GM23248 (cell line): Measurements from ENCODE around the gene MDK. TPM values are rescaled to one million over a fixed set of nuclear protein-coding genes. Genes with fewer than 3 reads are reported as not detected.

Experiments
- DNase-seq: peaks from one replicate; pipeline ENCODE4 v3.0.0-alpha.2; 2015
- H2AFZ ChIP-seq: fragments of 200-600 bp; sonication (generic); 2 replicates; pipeline ENCODE4 v1.6.1; 2016; ENCODE audit warnings: antibody characterized with exemption
- H3F3A ChIP-seq: fragments of 200-600 bp; sonication (generic); 2 replicates; pipeline ENCODE4 v1.6.1; 2016; ENCODE audit warnings: mild to moderate bottlenecking, antibody characterized with exemption, mixed run types; ENCODE audit not compliant: insufficient read depth
- H3K27ac ChIP-seq: fragments of 200-600 bp; sonication (generic); 2 replicates; pipeline ENCODE4 v1.5.1; 2016; ENCODE audit warnings: mild to moderate bottlenecking
- H3K27me3 ChIP-seq: fragments of 200-600 bp; sonication (generic); replicated peaks from 2 replicates; pipeline ENCODE4 v1.6.1; 2016; ENCODE audit warnings: mild to moderate bottlenecking; ENCODE audit not compliant: insufficient read depth
- H3K36me3 ChIP-seq: fragments of 200-600 bp; sonication (generic); 2 replicates; pipeline ENCODE4 v1.6.1; 2016; ENCODE audit warnings: low read depth, mild to moderate bottlenecking
- H3K4me1 ChIP-seq: fragments of 200-600 bp; sonication (generic); 2 replicates; pipeline ENCODE4 v1.6.1; 2016; ENCODE audit warnings: mild to moderate bottlenecking; ENCODE audit not compliant: insufficient read depth
- H3K4me2 ChIP-seq: fragments of 200-600 bp; sonication (generic); one replicate; pipeline ENCODE4 v1.6.1; 2016; ENCODE audit warnings: mild to moderate bottlenecking; ENCODE audit not compliant: unreplicated experiment
- H3K4me3 ChIP-seq: fragments of 200-600 bp; sonication (generic); 2 replicates; pipeline ENCODE4 v1.5.1; 2016; ENCODE audit warnings: mild to moderate bottlenecking
- H3K79me2 ChIP-seq: fragments of 200-600 bp; sonication (generic); 2 replicates; pipeline ENCODE4 v1.6.1; 2016; ENCODE audit warnings: mild to moderate bottlenecking; ENCODE audit not compliant: insufficient read depth
- H3K9ac ChIP-seq: fragments of 200-600 bp; sonication (generic); 2 replicates; pipeline ENCODE4 v1.6.1; 2016; ENCODE audit warnings: mild to moderate bottlenecking
- H3K9me2 ChIP-seq: fragments of 200-600 bp; sonication (generic); 2 replicates; pipeline ENCODE4 v1.6.1; 2016; ENCODE audit warnings: mixed run types, mild to moderate bottlenecking, moderate library complexity; ENCODE audit not compliant: insufficient read depth
- H3K9me3 ChIP-seq: fragments of 200-600 bp; sonication (generic); one replicate; pipeline ENCODE4 v1.6.1; 2017; ENCODE audit warnings: low read depth
- H4K20me1 ChIP-seq: fragments of 200-600 bp; sonication (generic); 2 replicates; pipeline ENCODE4 v1.6.0; 2016; ENCODE audit not compliant: insufficient read depth
- EZH2 ChIP-seq: fragments of 200-600 bp; sonication (generic); IDR thresholded peaks from 2 replicates; pipeline ENCODE4 v1.6.1; 2018; ENCODE audit warnings: antibody characterized with exemption, mild to moderate bottlenecking; ENCODE audit not compliant: insufficient read depth, poor library complexity, severe bottlenecking
- EZH2phosphoT487 ChIP-seq: fragments of 200-600 bp; sonication (generic); IDR thresholded peaks from 2 replicates; pipeline ENCODE4 v1.6.1; 2018; ENCODE audit warnings: antibody characterized with exemption, moderate library complexity, mild to moderate bottlenecking, low read depth; ENCODE audit not compliant: insufficient read depth
- WGBS, 2 experiments: methylation state at CpG; one replicate each; pipeline ENCODE4 v1.1.6; 2015 to 2017; ENCODE audit warnings: low lambda C conversion rate in 2 of 2, low coverage in 1 of 2; ENCODE audit errors: missing lambda C conversion rate in 2 of 2; 5-methylcytosine and 5-hydroxymethylcytosine counted together
- in situ Hi-C: fragments of 300-500 bp; cut with MboI; formaldehyde crosslinking; loops from 2 replicates; pipeline ENCODE4 v1.15.0; 2020
- polyA plus RNA-seq: library from polyadenylated mRNA; unstranded; fragments of >200 nt; fragmentation: Nextera tagmentation; extraction: Ambion mirVana; gene quantifications from 2 replicates; pipeline ENCODE4 v1.2.1, GENCODE V29; 2016
- total RNA-seq: library from RNA; depleted of rRNA; stranded (reverse); fragments of >200 nt; shearing (Covaris generic); gene quantifications from 2 replicates; pipeline ENCODE4 v1.2.3, GENCODE V29; 2014

Gene MDK
- total and polyA plus RNA-seq, 2 experiments from 2014 or later, result 10.7 to 31.5 TPM

DNA sequence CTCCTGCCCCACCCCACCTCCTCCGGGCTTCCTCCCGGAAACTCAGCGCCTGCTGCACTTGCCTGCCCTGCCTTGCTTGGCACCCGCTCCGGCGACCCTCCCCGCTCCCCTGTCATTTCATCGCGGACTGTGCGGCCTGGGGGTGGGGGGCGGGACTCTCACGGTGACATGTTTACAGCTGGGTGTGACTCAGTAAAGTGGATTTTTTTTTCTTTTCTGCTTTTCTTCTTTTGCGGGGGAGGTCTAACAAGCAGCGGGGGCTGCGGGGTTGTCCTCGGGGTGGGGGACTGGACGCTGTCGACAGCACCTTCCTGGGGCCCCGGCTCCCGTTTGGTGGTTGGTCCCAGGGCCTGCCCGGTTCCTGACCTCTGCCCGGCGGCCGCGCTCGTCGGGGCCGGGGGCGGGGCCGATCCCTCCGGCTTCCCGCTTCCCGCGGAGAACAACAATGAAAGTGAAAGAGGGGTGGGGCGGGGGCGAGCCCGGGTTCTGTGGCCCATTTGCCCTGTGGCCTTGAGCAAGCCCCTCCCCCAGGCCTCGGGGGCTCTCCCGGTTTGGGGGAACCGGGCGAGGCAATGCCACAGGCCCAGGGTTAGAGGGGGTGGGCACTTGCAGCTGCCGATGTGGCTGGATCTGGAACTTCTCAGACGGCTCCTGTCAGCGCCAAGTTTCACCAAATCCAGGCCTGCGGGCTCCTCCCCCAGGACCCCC, 975 bp upstream of the MDK start:
- Histone ChIP-seq H4K20me1 (no peaks in the 10 kb centered on the region), H3K79me2 (no peaks in the 10 kb centered on the region), H3K4me2 (peak overlapping the region; percentile 74), H3K36me3 (no peaks in the 10 kb centered on the region), H3K4me1 (no peaks in the 10 kb centered on the region), H3K9me2 (no peaks in the 10 kb centered on the region), H3K27ac (no peak overlapping the region), H3F3A (0 out of 2 replicates have a peak, but pooled peaks cover 3% of the 10 kb centered on the region), H3K27me3 (no peaks in the 10 kb centered on the region), H3K9me3 (no peaks in the 10 kb centered on the region), H3K9ac (peak overlapping the region; percentile 76), H2AFZ (peak overlapping the region; percentile 74), H3K4me3 (peak overlapping the region; percentile 71)
- WGBS, 2 experiments, result 1 to 5% methylated on average over 7 to 45 of the region's 45 CpGs
- in situ Hi-C loops, result no loop called here
- DNase-seq, result peak; percentile 59
- TF ChIP-seq EZH2phosphoT487 (no peak), EZH2 (no peak)

DNA sequence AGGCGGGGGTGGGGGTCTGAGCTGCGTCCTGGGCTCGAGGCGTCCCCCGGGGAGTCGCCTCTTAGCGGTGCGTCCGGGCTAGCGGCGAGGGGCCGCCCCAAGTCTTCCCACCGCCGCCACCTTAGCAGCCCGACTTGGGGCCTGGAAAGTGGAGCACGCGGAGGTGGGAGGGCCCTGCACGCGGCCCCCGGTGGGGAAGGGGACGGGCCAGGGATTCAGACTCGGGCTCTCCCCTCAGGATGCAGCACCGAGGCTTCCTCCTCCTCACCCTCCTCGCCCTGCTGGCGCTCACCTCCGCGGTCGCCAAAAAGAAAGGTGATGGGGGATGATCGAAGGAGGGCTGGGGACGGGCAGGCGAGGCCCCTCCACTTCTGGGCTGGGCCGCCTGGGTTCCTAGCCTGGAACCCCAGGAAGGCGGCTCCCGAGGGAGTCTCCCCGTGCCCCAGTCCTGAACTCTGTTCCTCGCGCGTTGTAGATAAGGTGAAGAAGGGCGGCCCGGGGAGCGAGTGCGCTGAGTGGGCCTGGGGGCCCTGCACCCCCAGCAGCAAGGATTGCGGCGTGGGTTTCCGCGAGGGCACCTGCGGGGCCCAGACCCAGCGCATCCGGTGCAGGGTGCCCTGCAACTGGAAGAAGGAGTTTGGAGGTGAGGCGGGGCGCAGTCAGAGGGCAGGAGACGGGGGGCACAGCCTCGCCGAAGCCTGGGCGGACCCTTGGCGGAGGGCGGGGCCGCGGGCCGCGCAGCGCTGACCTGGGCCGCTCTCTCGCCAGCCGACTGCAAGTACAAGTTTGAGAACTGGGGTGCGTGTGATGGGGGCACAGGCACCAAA, 563 bp downstream of the MDK start:
- Histone ChIP-seq H3K4me3 (peak overlapping the region; percentile 62), H2AFZ (peak overlapping the region; percentile 46; the same call in 1 of the 2 replicates)

DNA sequence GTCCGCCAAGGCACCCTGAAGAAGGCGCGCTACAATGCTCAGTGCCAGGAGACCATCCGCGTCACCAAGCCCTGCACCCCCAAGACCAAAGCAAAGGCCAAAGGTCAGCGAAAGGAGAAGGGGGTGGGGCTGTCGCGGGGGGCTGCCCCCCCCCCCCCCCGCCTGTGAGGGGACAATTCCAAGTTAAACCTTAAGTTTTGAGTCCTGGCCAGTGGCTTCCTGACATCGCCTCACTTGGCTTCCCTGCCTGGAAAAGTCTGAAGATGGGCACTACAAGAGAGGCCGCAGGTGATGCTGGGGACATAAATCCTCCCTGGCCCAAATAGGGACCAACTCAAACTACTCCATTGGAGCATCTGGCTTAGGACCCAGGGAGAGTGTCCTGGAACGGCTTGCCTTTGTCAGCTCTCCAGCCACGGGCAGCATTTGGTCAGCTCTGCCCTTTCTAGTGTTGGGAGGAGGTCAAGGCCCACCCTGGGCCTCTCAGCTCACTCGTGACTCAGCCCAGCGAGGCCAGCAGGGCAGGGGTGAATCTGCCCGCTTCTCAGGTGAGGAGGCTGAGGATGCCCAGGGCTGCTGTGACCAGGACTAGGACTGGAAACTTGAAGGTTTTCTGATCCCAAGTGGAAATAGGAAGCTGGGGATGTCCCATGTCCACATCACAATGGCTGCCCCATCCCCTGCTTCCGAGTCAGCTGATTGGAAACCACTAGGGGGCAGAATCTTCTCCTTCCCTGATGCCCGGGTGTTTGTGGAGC, 1.4 kb downstream of the MDK start:
- Histone ChIP-seq H2AFZ (no peak overlapping the region), H3K9me3 (no peaks in the 10 kb centered on the region), H3K4me1 (no peaks in the 10 kb centered on the region), H3K27ac (no peak overlapping the region), H4K20me1 (no peaks in the 10 kb centered on the region), H3K4me2 (no peak overlapping the region), H3K9ac (no peak overlapping the region), H3F3A (0 out of 2 replicates have a peak, but pooled peaks cover 3% of the 10 kb centered on the region), H3K27me3 (no peaks in the 10 kb centered on the region), H3K79me2 (no peaks in the 10 kb centered on the region), H3K9me2 (no peaks in the 10 kb centered on the region), H3K4me3 (no peak overlapping the region), H3K36me3 (no peaks in the 10 kb centered on the region)
- in situ Hi-C loops, result no loop called here
- peak; percentile 73 for DNase-seq
- WGBS, 2 experiments, result 42 to 48% methylated on average over 15 to 18 of the region's 18 CpGs
- no peak for TF ChIP-seq EZH2
- TF ChIP-seq EZH2phosphoT487, result no peak

More for the DNA sequence above, 563 bp downstream of the MDK start:
- peak; percentile 43 for DNase-seq
- TF ChIP-seq EZH2, result no peak
- TF ChIP-seq EZH2phosphoT487, result no peak
- Histone ChIP-seq H3K27ac (no peak overlapping the region), H3K4me1 (no peaks in the 10 kb centered on the region), H3K9me3 (no peaks in the 10 kb centered on the region), H3K9ac (peak overlapping the region; percentile 61), H4K20me1 (no peaks in the 10 kb centered on the region), H3K36me3 (no peaks in the 10 kb centered on the region), H3K9me2 (no peaks in the 10 kb centered on the region), H3F3A (0 out of 2 replicates have a peak, but pooled peaks cover 3% of the 10 kb centered on the region), H3K27me3 (no peaks in the 10 kb centered on the region), H3K79me2 (no peaks in the 10 kb centered on the region), H3K4me2 (peak overlapping the region; percentile 20)
- WGBS, 2 experiments, result 7 to 11% methylated on average over 45 to 58 of the region's 66 CpGs
- in situ Hi-C loops, result no loop called here

DNA sequence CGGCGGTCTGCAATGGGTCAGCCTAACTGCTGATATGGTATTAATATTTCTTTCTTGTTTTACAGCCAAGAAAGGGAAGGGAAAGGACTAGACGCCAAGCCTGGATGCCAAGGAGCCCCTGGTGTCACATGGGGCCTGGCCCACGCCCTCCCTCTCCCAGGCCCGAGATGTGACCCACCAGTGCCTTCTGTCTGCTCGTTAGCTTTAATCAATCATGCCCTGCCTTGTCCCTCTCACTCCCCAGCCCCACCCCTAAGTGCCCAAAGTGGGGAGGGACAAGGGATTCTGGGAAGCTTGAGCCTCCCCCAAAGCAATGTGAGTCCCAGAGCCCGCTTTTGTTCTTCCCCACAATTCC, 1.9 kb downstream of the MDK start:
- H3K36me3 ChIP-seq, result no peaks in the 10 kb centered on the region
- H2AFZ ChIP-seq, result no peak overlapping the region
- TF ChIP-seq EZH2phosphoT487 (no peak), EZH2 (no peak)
- no peaks in the 10 kb centered on the region for H3K4me1 ChIP-seq
- H3K9me2 ChIP-seq, result no peaks in the 10 kb centered on the region
- in situ Hi-C loops, result no loop called here
- no peaks in the 10 kb centered on the region for H4K20me1 ChIP-seq
- 0 out of 2 replicates have a peak, but pooled peaks cover 3% of the 10 kb centered on the region for H3F3A ChIP-seq
- no peak overlapping the region for H3K4me2 ChIP-seq
- 74 to 79% methylated on average over 6 to 7 of the region's 7 CpGs for WGBS, 2 experiments
- H3K9me3 ChIP-seq, result no peaks in the 10 kb centered on the region
- H3K27ac ChIP-seq, result no peak overlapping the region
- H3K79me2 ChIP-seq, result no peaks in the 10 kb centered on the region
- no peak for DNase-seq
- no peak overlapping the region for H3K4me3 ChIP-seq
- H3K27me3 ChIP-seq, result no peaks in the 10 kb centered on the region
- H3K9ac ChIP-seq, result no peak overlapping the region
